Measurements from ENCODE around the gene PAFAH1B2.

GRCh38 chr11:117203069-117203407 lies 59.0 kb downstream of the PAFAH1B2 start:
- TF ChIP-seq YY1 (IDR thresholded peaks at IDR 0.05; ENCODE audit: insufficient read depth, insufficient read length) (no peak), SUZ12 (IDR thresholded peaks at IDR 0.05; ENCODE audit: extremely low read depth, insufficient read depth, insufficient read length) (no peak)
